DMS53 treated with DMSO at 0.1 percent for 48 hours (cell line): Measurements from ENCODE around the gene CXCR5.
A peak's percentile ranks its signal among the peaks of the same experiment; 100 is the strongest.

Experiments used
- DNase-seq: peaks from one replicate; lab custom pipeline; 2025; ENCODE audit not compliant: unreplicated experiment; lab: John Stamatoyannopoulos, UW

The CXCR5 gene

DNA sequence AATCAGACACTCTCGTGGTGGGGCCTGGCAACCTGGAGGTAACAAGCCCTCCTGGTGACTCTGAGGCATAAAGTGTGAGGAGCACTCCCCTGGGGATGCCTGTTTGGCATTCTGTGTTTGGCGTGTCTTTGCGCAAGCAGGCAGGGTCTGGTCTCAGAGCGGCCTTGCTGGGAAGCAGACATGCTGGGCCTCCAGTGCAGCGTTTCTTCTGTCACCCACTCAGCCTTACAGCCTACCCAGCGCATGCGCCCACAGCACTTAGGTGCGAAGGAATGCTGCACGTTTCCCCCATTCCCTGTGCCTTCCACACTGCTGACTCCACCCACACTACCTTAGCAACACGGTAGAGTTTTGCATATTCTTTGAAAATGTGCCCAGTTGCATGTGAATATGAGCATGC lies 7.4 kb upstream of the CXCR5 start:
- DNase-seq = no peak

DNA sequence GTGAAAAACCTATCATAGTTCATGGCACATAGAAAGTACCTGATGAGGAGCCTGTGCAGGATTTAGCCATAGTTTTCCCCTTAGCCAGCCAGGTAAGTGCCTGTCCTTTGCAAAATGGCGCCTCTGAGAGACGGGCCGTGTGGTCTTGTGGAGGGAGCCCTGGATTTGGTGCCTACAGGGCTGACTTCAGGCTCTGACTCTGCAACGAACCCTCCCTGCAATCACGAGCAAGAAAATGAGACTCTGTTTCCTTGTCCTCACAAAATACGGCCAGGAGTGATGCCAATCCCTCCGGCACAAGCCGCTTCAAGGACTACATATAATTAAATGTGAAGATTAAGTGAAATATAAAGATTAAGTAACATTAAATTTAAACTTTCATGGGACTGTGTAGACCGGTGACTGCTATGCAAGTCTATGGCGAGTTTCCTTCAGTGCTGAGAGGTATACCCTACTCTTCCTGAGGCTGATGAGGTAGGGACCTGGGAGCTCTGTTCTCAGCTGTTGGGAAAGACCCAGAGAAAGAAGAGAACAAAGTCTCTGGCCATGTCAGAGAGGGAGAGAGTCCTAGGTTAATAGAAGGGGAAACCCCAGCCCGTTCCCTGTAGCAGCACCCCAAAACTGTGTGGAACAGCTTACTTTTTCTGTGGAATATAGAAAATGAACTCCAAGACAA lies 6.1 kb upstream of the CXCR5 start:
- DNase-seq = no peak

DNA sequence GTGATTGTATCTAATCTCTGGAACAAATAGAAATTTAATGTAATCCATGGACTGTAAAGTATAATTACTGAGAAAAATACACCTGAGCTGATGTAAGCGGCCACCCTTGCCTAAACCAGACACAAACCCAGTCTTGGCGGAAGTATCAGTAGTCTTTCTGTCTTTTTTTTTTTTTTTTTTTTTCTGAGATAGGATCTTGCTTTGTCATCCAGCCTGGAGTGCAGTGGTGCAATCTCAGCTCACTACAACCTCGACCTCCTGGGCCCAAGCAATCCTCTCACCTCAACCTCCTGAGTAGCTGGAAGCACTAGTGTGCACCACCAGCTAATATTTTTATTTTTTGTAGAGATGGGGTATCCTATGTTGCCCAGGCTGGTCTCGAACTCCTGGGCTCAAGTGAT lies 5.5 kb upstream of the CXCR5 start:
- no peak for DNase-seq

DNA sequence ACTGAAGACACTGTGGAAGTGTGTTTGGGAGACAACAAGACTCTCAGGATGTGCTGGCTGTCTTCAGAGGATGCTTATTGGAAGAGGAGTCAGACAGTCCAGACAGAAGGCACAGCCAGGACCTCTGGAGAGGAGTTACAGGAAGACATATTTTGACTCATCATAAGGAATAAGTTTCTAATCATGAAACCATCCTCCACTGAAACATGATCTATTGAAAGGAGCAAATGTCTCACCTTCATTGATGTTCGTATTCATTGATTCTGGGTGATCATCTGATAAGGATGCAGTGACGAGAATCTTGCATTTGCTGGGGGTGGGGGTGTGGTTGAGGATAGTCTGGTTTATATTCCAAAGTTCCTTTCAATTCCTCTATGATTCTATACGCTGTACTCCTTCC lies 2.5 kb upstream of the CXCR5 start:
- DNase-seq = no peak

DNA sequence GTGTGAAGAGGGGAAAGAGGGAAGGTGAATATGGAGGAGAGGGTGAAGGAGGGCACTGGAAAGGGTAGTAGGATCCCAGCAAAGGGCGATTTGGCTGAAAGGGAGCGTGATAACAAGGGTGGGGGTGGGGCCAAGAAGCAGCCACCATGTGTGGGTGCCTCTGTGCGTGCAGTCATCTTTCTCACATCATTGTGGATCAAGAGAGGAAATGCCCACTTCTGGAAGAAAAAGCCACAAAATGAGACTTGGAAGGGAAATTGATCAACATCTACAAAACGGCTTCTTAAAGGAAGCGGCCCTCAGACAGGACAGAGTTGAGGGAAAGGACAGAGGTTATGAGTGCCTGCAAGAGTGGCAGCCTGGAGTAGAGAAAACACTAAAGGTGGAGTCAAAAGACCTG lies 1.2 kb upstream of the CXCR5 start:
- no peak for DNase-seq

DNA sequence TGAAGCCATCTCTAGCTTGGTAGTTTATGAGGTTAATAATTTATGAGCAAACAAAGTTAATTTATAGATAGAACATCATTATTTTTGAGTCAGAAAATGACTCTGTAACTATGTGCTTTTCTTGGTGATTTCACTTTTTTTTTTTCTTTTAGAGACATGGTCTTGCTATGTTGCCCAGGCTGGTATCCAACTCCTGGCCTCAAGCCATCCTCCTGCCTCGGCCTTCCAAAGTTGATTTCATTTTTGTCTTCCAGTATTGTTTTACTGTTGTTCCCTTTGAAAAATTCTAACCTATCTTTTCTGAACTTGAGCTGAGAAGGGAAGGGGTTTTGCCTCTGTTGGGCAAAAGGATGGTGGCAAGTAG lies 706 bp upstream of the CXCR5 start:
- DNase-seq = no peak

DNA sequence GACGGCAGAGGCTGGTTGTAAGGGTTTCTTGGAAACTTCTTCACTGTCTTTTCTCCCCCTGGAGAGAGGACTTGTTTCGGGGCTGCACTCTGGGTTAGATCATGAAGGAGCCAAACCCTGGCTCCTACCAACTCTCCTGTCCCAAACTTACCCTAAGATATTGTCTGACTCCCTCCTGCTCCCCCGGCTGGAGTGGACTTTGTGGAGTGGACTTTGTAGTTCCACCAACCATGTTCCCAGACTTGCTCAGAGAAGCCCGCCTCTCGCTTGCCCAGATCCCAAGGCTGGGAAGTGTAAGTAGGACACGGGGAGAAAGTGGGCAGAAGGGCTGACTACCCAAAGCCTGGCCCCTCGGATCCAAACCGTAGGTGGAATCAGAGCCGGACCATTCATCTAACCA lies 1.2 kb downstream of the CXCR5 start:
- DNase-seq = no peak

DNA sequence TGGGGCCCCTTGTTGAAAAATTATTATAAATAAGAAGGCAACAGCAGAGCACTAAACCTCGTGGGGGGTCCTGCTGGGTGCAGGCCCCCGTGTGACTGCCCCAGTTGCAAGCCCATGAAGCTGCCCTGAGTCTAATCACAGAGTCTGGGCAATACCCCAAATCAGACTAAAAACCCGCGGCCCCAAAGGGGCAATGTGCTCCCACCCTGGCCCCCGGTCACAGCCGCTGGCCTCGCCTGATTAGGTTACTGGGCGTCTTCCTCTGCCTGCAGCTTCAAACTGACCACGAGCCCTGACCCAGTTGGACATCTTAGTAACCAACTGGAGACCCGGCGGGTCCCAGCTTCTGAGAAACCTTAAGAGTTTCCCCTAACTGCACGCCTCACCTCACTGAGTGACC lies 1.6 kb downstream of the CXCR5 start:
- no peak for DNase-seq

DNA sequence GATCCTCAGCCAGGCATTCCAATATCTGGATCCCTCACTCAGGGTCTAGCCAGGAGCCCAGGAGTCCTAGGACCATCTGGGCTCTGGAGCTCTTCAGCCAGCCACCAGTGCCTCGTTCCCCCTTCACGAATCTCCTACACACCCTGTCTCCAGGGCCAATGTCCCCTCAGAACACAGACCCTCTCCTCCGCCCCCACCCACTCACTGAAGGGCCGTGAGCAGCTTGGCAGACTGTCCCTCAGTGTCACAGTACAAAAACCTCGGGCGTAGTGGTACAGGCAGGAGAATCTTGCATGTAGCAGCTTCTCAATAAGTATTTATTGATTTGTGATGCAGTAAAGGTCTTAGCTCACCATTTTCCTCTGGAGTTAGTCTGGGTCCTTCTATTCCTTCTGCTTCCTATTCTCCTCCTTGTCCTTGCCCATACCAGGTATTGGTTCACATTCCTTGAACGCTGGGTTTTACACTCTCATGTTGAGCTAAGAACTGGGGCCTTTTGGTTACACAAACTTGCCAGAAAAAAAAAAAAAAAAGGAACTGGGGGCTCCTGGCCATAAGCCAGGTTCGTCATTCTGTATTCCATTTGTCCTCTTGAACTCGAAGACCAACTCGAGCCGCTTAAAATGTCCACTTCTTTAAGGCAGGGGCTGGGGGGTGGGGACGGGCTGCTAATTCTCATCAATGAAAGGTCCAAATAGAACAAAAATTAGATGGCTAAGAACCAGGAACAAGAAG lies 2.3 kb downstream of the CXCR5 start:
- no peak for DNase-seq

DNA sequence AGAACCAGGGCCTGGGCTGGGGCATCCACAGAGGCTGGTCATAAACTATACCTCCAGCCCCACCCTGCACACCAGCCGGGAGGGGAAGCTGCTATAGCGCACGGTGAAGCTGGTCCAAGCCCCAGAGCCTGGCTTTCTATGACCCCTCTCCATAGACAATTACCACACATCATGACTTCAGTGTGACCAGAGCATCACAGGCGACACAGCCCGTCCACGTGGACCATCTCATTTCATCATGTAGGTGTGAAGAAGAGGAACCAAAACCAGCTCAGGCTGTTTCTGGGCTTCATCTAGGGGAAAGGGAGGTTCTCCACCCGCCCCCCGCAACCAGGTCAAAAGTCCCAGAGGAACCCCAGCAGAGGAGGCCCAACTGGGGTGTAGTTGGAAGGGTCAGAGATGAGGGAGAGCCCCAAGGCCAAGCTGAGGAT lies 3.0 kb downstream of the CXCR5 start:
- no peak for DNase-seq

DNA sequence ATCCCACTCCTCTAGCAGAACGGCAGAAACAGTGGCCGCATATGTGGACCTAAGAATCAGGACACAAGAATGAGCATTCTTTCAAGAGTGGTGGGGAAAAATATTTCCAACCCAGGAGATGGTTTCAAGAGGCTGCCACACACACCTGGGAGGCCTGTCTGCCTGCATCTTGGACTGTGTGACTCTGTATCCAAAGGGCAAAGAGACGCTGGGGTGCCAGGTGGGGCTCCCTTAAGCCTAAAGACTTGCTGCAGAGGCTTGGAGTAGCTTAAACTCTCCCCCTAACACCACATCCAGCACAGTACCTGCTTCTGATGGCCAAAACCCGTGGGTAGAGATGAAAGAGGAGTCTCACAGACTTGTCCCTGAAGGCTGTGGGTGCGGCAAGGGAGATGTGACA lies 3.5 kb downstream of the CXCR5 start:
- no peak for DNase-seq

DNA sequence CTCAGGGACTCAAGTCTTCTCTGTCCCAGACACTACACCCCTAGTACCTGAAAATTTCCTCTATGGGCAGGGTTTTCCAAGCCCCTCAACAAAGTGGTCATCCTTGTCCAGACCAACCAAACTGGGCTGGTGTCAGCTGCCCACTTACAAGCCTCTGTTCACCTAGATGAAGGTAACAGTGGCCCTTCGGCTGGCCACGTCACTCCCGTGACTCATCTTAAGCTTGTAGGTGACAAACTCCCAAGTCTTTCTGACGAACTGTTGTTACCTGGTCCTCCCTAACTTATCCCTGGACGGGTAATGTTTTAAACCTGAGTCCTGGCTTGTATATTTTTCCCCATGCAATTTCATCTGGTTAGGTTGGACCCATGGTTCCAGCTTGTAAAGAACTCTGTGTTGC lies 4.7 kb downstream of the CXCR5 start:
- no peak for DNase-seq

DNA sequence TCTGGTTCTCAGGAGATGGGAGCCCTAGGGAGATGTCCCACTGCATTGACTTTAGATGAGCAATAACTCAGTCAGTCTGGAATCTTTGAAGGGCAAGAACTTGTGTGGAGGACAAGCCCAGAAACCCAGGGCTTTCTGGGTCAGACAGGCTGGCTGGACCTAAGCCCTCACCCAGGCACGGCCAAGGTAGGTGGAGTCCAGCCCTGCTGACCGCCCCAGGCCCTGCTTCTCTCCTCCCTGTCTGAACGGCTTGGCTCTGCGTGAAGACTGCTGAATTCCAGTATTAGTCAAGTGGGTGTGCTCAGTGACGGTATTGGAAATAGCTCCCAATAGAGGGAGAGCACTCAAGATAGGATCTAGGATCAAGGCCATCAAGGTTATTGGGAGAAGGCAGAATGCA lies 6.1 kb downstream of the CXCR5 start:
- DNase-seq = no peak

DNA sequence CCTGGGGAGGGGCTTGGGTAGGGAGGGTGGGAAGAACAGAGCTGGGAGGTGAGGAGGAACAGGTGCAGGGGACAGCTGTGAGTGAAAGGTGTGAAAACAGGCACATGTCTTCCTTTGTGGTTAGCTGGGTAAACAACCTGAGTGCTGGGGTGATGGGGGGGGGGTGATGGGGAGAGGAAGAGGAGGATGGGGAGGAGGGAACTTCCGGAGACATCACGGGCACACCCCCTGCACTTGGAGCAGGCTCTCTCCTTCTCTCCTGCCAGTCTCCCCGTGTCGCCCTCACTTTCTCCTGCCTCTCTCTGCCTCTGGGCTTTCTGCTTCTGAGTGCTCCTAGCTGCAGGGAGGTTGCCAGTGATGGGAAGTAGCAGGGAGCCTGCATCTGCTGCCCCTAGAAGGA lies 8.8 kb downstream of the CXCR5 start:
- peak; percentile 84 for DNase-seq

DNA sequence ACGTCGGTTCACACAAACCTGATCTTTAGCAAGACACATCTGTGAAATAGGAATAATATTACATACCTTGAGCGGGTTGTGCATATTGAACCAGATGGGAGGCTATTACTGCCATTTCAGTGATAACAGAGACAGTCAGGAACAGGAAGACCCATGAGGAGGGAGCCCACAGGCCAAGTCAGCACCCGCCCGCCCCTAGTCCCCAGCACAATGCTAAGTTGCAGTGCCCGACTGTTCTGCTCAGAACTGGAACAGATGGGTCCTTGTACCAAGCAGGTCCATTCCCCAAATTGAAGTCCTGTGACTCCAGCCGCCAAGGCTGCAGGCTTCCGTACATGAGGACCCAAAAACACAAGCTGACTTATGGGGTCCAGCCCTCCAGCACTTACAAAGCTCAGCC lies 9.3 kb downstream of the CXCR5 start:
- no peak for DNase-seq

DNA sequence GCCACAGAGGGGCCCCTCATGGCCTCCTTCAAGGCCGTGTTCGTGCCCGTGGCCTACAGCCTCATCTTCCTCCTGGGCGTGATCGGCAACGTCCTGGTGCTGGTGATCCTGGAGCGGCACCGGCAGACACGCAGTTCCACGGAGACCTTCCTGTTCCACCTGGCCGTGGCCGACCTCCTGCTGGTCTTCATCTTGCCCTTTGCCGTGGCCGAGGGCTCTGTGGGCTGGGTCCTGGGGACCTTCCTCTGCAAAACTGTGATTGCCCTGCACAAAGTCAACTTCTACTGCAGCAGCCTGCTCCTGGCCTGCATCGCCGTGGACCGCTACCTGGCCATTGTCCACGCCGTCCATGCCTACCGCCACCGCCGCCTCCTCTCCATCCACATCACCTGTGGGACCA lies 10.0 kb downstream of the CXCR5 start:
- DNase-seq = no peak

DNA sequence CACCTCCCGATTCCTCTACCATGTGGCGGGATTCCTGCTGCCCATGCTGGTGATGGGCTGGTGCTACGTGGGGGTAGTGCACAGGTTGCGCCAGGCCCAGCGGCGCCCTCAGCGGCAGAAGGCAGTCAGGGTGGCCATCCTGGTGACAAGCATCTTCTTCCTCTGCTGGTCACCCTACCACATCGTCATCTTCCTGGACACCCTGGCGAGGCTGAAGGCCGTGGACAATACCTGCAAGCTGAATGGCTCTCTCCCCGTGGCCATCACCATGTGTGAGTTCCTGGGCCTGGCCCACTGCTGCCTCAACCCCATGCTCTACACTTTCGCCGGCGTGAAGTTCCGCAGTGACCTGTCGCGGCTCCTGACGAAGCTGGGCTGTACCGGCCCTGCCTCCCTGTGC lies 10.5 kb downstream of the CXCR5 start:
- no peak for DNase-seq

DNA sequence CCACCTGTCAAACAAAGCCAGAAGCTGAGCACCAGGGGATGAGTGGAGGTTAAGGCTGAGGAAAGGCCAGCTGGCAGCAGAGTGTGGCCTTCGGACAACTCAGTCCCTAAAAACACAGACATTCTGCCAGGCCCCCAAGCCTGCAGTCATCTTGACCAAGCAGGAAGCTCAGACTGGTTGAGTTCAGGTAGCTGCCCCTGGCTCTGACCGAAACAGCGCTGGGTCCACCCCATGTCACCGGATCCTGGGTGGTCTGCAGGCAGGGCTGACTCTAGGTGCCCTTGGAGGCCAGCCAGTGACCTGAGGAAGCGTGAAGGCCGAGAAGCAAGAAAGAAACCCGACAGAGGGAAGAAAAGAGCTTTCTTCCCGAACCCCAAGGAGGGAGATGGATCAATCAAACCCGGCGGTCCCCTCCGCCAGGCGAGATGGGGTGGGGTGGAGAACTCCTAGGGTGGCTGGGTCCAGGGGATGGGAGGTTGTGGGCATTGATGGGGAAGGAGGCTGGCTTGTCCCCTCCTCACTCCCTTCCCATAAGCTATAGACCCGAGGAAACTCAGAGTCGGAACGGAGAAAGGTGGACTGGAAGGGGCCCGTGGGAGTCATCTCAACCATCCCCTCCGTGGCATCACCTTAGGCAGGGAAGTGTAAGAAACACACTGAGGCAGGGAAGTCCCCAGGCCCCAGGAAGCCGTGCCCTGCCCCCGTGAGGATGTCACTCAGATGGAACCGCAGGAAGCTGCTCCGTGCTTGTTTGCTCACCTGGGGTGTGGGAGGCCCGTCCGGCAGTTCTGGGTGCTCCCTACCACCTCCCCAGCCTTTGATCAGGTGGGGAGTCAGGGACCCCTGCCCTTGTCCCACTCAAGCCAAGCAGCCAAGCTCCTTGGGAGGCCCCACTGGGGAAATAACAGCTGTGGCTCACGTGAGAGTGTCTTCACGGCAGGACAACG lies 11.7 kb downstream of the CXCR5 start:
- DNase-seq = peak; percentile 55

DNA sequence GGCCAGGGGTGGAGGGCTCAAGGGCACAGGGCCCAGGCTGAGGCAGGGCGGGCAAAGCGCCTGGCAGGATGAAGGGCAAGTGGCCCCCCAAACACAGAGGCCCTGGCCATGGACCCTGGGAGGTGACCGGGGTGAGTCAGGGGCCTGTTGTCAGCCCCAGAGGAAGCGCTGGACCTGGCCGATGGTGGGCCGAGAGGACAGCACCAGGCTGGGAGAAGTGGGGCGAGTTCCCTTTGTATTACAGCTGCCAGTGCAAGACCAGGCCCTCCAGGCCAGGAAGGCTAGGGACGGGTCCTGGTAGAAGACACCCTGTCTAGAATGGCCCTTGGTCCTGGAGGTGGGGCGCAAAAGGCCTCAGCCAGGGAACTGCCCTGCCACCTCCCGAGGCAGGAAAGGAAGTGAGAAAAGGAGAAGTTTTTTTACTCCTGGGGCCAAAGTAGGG lies 12.8 kb downstream of the CXCR5 start:
- no peak for DNase-seq

DNA sequence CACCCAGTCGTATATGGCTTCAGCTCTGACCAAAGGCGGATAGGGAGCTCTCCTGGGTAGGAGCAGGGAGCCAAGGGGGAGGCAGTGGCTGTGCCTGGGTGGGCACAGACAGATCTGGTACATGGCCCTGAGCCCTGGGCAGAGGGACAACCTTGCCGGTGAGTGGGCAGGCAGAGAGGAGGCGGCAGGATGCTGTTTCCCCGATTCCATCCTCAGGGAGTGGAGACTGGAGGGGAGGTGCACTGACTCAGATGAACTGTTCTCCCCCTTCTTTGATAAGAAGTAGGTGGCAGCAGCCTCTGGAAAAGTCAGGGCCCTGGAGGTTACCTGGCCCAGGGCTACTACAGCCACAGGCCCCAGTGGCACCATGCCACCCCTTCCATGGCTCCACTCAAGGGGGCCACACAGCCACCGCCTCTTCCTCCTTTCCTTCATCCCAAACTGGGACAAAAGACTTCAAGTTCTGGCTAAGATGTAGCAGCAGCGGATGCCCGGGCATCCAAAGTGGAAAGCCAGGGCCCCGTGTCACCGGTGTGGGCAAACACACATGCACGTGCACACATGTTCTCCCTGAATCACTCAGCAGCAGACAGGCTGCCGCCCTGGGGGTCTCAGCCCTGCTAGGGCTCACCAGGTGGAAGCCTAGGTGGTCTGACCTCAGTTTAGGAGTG lies 13.4 kb downstream of the CXCR5 start:
- DNase-seq = no peak

DNA sequence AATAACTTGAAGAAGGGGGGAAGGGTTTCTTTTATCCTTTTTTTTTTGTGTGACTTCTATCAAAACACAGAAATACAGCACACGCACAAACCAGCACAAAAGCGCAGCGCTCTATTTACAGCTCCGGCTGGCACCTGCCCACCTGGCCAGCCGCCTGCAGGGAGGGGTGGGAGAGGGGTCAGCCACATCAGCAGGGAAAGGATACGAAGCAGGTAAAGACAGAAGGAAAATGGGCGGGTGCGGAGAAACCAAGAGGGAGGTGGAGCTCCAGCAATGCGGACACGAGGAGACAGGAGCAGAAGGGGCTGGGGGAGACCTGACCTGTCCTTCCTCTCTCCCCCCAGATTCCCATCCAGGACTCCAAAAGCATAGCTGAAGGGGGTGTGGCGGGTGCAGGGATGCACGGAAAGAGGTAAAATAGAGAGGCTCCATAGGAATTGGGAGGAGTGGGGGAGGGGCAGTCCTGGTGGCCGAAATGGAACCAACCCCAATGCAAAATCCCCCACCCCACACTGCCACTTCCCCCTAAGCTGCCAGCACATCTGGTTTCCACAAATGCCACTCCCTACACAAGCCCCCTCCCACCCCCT lies 14.1 kb downstream of the CXCR5 start:
- no peak for DNase-seq
